Panc1 (cell line): ENCODE results near the gene FRRS1. TPM values are rescaled to one million over a fixed set of nuclear protein-coding genes. Genes with fewer than 3 reads are reported as not detected.

ENCODE experiments used
- ATAC-seq: fragments of 200-7000 bp; cut with Tn5 transposase; 2 replicates; pipeline ENCODE4 v1.9.1; 2020; ENCODE audit warnings: mild to moderate bottlenecking, moderate library complexity
- BruUV-seq: library from RNA; stranded (reverse); fragments of 400-500 nt; replicated peaks from 2 replicates; lab custom pipeline; 2021; lab: Mats Ljungman, UMichigan
- CTCF ChIA-PET: fragments of 300-600 bp; sonication (Branson Sonifier 250); formaldehyde crosslinking; loops from one replicate; lab custom pipeline; 2022; ENCODE audit warnings: antibody characterized with exemption; lab: Charles Lee
- POLR2A ChIA-PET: fragments of 300-600 bp; sonication (Branson Sonifier 250); formaldehyde crosslinking; loops from one replicate; lab custom pipeline; 2022; ENCODE audit warnings: antibody characterized with exemption; lab: Charles Lee
- DNase-seq: peaks from one replicate; pipeline ENCODE4 v3.0.0-alpha.2; 2010; ENCODE audit warnings: low read depth, low spot score
- H3K27ac ChIP-seq: 2 replicates; pipeline ENCODE4 v1.5.1; 2011; ENCODE audit warnings: mild to moderate bottlenecking, low read length, inconsistent platforms
- H3K27me3 ChIP-seq: fragments of 200-500 bp; sonication (Bioruptor generic); 2 replicates; pipeline ENCODE4 v1.6.0; 2014; ENCODE audit warnings: low read length, inconsistent platforms; ENCODE audit not compliant: control insufficient read depth, insufficient read depth
- H3K36me3 ChIP-seq: fragments of 200-500 bp; sonication (Bioruptor generic); 2 replicates; pipeline ENCODE4 v1.5.1; 2014; ENCODE audit warnings: inconsistent platforms, mild to moderate bottlenecking, low read length, moderate library complexity; ENCODE audit not compliant: control insufficient read depth, insufficient read depth
- H3K4me1 ChIP-seq: 2 replicates; pipeline ENCODE4 v1.5.1; 2011; ENCODE audit warnings: inconsistent platforms, mild to moderate bottlenecking, low read length, moderate library complexity; ENCODE audit not compliant: control insufficient read depth, insufficient read depth
- H3K4me3 ChIP-seq, 2 experiments: 2 replicates each; pipeline ENCODE4 v1.5.1; 2011 to 2012; ENCODE audit warnings: low read depth in 2 of 2, low read length in 2 of 2, mild to moderate bottlenecking in 2 of 2, inconsistent platforms in 1 of 2, moderate library complexity in 1 of 2
- H3K9me3 ChIP-seq: fragments of 200-500 bp; sonication (Bioruptor generic); 2 replicates; pipeline ENCODE4 v1.5.1; 2014; ENCODE audit warnings: low read depth, mild to moderate bottlenecking, inconsistent platforms, low read length, moderate library complexity; ENCODE audit not compliant: control insufficient read depth, insufficient read depth
- POLR2AphosphoS5 ChIP-seq: IDR thresholded peaks from 2 replicates; pipeline ENCODE4 v1.6.1; 2012; ENCODE audit warnings: mild to moderate bottlenecking, low read depth, low read length, moderate library complexity
- REST ChIP-seq, 2 experiments: IDR thresholded peaks; 2 replicates each; pipeline ENCODE4 v1.6.1; 2011 to 2012; ENCODE audit warnings: low read depth in 2 of 2, control low read depth in 1 of 2, low read length in 1 of 2, mild to moderate bottlenecking in 1 of 2, moderate library complexity in 1 of 2; ENCODE audit not compliant: insufficient read depth in 1 of 2
- SIN3A ChIP-seq: IDR thresholded peaks from 2 replicates; pipeline ENCODE4 v1.6.1; 2012; ENCODE audit warnings: low read depth, mild to moderate bottlenecking, low read length, moderate library complexity, borderline replicate concordance; ENCODE audit not compliant: insufficient read depth
- TCF7L2 ChIP-seq: IDR thresholded peaks from 2 replicates; pipeline ENCODE4 v1.6.1; 2011; ENCODE audit warnings: mild to moderate bottlenecking, low read depth, low read length, inconsistent platforms
- in situ Hi-C: cut with HindIII; loops from 2 replicates; pipeline ENCODE4 v1.10.0; 2016; ENCODE audit warnings: low sequenced_read_pairs, low pct_unique_long_range_greater_than_20kb
- intact Hi-C: fragments of 100-400 bp; cut with micrococcal nuclease; formaldehyde crosslinking; loops from one replicate; pipeline ENCODE4 v1.10.0; 2022; ENCODE audit not compliant: unreplicated experiment
- total RNA-seq: library from RNA; stranded (reverse); gene quantifications from one replicate; pipeline ENCODE4 v1.2.1, GENCODE V29; 2021; ENCODE audit not compliant: unreplicated experiment
- TF ChIP-seq, protein P1 (sequence below): fragments of 450-650 bp; IDR thresholded peaks from 2 replicates; pipeline ENCODE4 v1.5.1; 2017; ENCODE audit warnings: mild to moderate bottlenecking

FRRS1 gene
- total RNA-seq, 1 experiment from 2014 or later: 1.2 TPM

- BruUV-seq: no TSS peak
- TF ChIP-seq REST (IDR thresholded peaks at IDR 0.05; ENCODE audit: insufficient read depth in 1 of 2, low read depth in 2 of 2, low read length in 1 of 2) (no peak), SIN3A (no peak)
- ChIA-PET POLR2A (no interaction called here), CTCF (no interaction called here)
- Histone ChIP-seq H3K36me3 (no peaks in the 10 kb centered on the region), H3K27me3 (no peaks in the 10 kb centered on the region), H3K27ac (no peak overlapping the region), H3K4me1 (no peaks in the 10 kb centered on the region), H3K9me3 (no peaks in the 10 kb centered on the region), H3K4me3 (no peak overlapping the region)
- DNase-seq: no peak
- intact Hi-C loops (no loop called here), in situ Hi-C loops (no loop called here)
- no peak for ATAC-seq
Observed at GRCh38 chr1:99723251-99723650, 43.2 kb downstream of the FRRS1 start.

DNA sequence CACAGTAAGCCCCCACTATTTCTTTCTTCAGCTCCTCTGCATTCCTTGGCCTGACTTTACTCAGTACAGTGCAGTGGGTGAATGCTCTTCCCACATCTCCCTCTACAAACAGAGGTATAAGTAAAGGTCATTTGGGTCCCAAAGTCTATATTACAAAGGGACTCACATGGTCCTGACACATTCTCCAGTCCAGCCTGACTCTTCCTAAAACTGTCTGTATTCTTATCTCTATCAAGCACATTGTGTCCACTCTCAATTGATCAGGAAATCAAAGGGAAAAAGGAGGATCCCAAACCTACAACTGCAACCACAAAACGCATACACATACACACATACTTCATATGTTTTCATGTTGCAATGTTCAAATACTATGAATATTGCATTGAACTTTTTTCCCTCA lies 49.4 kb downstream of the FRRS1 start:
- ChIA-PET POLR2A (no interaction called here), CTCF (no interaction called here)
- BruUV-seq: no TSS peak
- Histone ChIP-seq H3K9me3 (no peaks in the 10 kb centered on the region), H3K4me3 (no peak overlapping the region), H3K4me1 (no peaks in the 10 kb centered on the region), H3K27ac (no peak overlapping the region), H3K36me3 (no peaks in the 10 kb centered on the region), H3K27me3 (no peaks in the 10 kb centered on the region)
- ATAC-seq: no peak
- TF ChIP-seq, protein P1, sequence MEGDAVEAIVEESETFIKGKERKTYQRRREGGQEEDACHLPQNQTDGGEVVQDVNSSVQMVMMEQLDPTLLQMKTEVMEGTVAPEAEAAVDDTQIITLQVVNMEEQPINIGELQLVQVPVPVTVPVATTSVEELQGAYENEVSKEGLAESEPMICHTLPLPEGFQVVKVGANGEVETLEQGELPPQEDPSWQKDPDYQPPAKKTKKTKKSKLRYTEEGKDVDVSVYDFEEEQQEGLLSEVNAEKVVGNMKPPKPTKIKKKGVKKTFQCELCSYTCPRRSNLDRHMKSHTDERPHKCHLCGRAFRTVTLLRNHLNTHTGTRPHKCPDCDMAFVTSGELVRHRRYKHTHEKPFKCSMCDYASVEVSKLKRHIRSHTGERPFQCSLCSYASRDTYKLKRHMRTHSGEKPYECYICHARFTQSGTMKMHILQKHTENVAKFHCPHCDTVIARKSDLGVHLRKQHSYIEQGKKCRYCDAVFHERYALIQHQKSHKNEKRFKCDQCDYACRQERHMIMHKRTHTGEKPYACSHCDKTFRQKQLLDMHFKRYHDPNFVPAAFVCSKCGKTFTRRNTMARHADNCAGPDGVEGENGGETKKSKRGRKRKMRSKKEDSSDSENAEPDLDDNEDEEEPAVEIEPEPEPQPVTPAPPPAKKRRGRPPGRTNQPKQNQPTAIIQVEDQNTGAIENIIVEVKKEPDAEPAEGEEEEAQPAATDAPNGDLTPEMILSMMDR: no peak
- no peak for TF ChIP-seq REST (IDR thresholded peaks at IDR 0.05; ENCODE audit: insufficient read depth in 1 of 2, low read depth in 2 of 2, low read length in 1 of 2)
- no peak for TF ChIP-seq POLR2AphosphoS5
- no peak for TF ChIP-seq TCF7L2
- no peak for TF ChIP-seq SIN3A
- intact Hi-C loops: no loop called here
- in situ Hi-C loops: no loop called here
- DNase-seq: no peak
